ENCODE results near the gene PLCL2.

- TF ChIP-seq CTCF (IDR thresholded peaks at IDR 0.05) (no peak), ZFX (IDR thresholded peaks at IDR 0.05; ENCODE audit: borderline replicate concordance) (no peak)
Measured at GRCh38 chr3:17115186-17115585, 230.4 kb downstream of the PLCL2 start.
